Measurements from ENCODE around the gene PRDM11. TPM values are rescaled to one million over a fixed set of nuclear protein-coding genes. Genes with fewer than 3 reads are reported as not detected.

The PRDM11 gene
- total RNA-seq, 2 experiments from 2014 or later: 2.5 to 4.6 TPM

DNA sequence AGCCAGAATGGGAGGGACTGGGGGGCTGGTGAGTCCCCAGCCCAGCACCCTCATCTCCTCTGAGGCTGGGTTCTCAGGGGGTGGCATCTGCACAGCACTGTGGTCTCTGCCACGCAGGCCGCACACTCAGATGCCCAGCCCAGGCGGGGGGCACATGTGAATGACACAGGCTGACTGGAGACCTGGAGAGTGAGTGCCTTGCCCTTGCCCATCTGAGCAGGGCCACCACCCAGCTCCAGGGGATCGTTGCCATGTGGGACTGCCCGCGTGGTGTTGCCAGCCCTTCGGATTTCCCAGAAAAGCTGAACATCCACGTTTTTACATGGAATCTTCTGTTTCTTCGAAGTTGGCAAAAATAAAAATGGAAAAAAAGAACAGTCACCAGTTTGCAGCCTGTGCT is 18.9 kb downstream of the PRDM11 start:
- H3K4me1 Mint-ChIP-seq: peaks cover 10% of the 10 kb centered on the region
- H3K36me3 Mint-ChIP-seq: no peaks in the 10 kb centered on the region
- H3K4me3 Mint-ChIP-seq: no peak overlapping the region
- no peak overlapping the region for H3K27ac Mint-ChIP-seq
- no peak for ATAC-seq
- DNase-seq: no peak
- H3K27me3 Mint-ChIP-seq: no peaks in the 10 kb centered on the region
- CTCF ChIA-PET: no interaction called here
- H3K9me3 Mint-ChIP-seq (ENCODE audit: low read depth): no peaks in the 10 kb centered on the region

GRCh38 chr11:45165806-45166603 is 19.6 kb downstream of the PRDM11 start:
- DNase-seq: no peak
- H3K27me3 Mint-ChIP-seq: no peaks in the 10 kb centered on the region
- ATAC-seq: no peak
- no peaks in the 10 kb centered on the region for H3K36me3 Mint-ChIP-seq
- no peak overlapping the region for H3K4me3 Mint-ChIP-seq
- no peaks in the 10 kb centered on the region for H3K9me3 Mint-ChIP-seq (ENCODE audit: low read depth)
- H3K27ac Mint-ChIP-seq: no peak overlapping the region
- CTCF ChIA-PET: interaction anchor here (0.8 to 1.2 kb wide), 2 partner anchors 55 to 239 kb away, joined by 3 read pairs; no protein-coding TSS in a partner anchor
- H3K4me1 Mint-ChIP-seq: peaks cover 15% of the 10 kb centered on the region

DNA sequence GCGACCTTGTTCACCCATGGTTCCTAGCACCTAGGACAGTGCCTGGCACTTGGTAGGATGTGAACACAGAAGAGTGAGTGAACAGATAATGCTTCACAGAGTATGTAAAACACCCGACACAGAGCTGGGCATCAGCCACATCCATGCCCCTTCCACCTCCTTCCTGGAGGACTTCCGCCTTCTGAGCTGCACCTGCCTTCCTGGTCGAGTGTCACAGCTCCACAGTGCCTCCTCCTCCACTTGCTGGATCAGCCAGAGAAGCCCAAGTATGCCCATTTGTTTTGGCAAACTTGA is 20.1 kb downstream of the PRDM11 start:
- CTCF ChIA-PET: interaction anchor here (0.8 to 1.2 kb wide), 2 partner anchors 56 to 239 kb away, joined by 3 read pairs; no protein-coding TSS in a partner anchor
- H3K36me3 Mint-ChIP-seq: no peaks in the 10 kb centered on the region
- DNase-seq: no peak

GRCh38 chr11:45167283-45167682 is 20.8 kb downstream of the PRDM11 start:
- CTCF ChIA-PET: no interaction called here
- Mint-ChIP-seq H3K36me3 (no peaks in the 10 kb centered on the region), H3K9me3 (ENCODE audit: low read depth) (no peaks in the 10 kb centered on the region), H3K27me3 (no peaks in the 10 kb centered on the region), H3K27ac (no peak overlapping the region), H3K4me1 (peaks cover 15% of the 10 kb centered on the region), H3K4me3 (no peak overlapping the region)
- ATAC-seq (no peak), DNase-seq (no peak)

More for the DNA sequence above, 20.1 kb downstream of the PRDM11 start:
- H3K27ac Mint-ChIP-seq: no peak overlapping the region
- H3K4me3 Mint-ChIP-seq: no peak overlapping the region
- no peaks in the 10 kb centered on the region for H3K27me3 Mint-ChIP-seq
- H3K4me1 Mint-ChIP-seq: peaks cover 15% of the 10 kb centered on the region
- ATAC-seq: no peak
- H3K9me3 Mint-ChIP-seq (ENCODE audit: low read depth): no peaks in the 10 kb centered on the region

GRCh38 chr11:45168366-45169130 is 22.1 kb downstream of the PRDM11 start:
- Mint-ChIP-seq H3K36me3 (no peaks in the 10 kb centered on the region), H3K4me3 (no peak overlapping the region), H3K4me1 (peaks cover 15% of the 10 kb centered on the region), H3K27me3 (no peaks in the 10 kb centered on the region), H3K9me3 (ENCODE audit: low read depth) (no peaks in the 10 kb centered on the region), H3K27ac (no peak overlapping the region)
- CTCF ChIA-PET: no interaction called here
- ATAC-seq (no peak), DNase-seq (no peak)

DNA sequence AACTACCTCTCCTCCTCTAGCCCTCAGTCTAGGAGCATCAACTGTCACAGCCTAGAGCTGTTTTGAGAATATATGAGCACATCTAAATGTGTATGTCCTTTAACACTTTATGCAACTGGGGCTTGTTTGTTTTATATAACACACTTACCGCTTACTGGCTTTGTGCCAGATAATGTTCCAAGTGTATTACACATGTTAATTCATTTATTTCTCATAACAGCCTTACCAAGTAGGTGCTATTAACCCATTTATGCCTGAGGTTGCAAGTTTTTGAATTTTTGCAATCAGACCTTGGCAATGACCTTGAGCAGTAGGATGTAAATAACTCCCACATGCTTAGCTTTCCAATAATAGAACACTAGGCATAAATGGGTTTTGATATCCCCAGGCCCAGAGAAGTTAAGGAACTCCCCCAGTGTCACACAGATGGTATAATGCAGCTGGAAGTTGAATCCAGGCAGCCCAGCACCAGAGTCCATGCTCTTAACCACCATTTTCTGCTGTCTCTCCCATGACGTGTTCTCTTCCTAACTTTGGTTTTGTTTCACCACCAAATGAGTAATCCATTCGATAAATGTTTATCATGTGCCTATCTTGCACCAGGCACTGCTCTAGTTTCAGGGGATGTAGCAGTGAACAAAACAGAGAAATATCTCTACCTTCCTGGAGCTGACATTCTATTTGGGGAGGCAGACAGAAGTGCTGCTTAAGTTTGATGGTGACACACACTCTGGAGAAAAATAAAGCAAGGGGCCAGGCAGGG is 23.1 kb downstream of the PRDM11 start:
- DNase-seq: no peak
- Mint-ChIP-seq H3K27ac (no peak overlapping the region), H3K9me3 (ENCODE audit: low read depth) (no peaks in the 10 kb centered on the region), H3K4me3 (no peak overlapping the region), H3K36me3 (no peaks in the 10 kb centered on the region), H3K4me1 (peaks cover 15% of the 10 kb centered on the region), H3K27me3 (no peaks in the 10 kb centered on the region)
- ATAC-seq: peak; percentile 75
- CTCF ChIA-PET: no interaction called here

GRCh38 chr11:45170484-45170883 is 24.0 kb downstream of the PRDM11 start:
- no peak for ATAC-seq
- no peaks in the 10 kb centered on the region for H3K36me3 Mint-ChIP-seq

DNA sequence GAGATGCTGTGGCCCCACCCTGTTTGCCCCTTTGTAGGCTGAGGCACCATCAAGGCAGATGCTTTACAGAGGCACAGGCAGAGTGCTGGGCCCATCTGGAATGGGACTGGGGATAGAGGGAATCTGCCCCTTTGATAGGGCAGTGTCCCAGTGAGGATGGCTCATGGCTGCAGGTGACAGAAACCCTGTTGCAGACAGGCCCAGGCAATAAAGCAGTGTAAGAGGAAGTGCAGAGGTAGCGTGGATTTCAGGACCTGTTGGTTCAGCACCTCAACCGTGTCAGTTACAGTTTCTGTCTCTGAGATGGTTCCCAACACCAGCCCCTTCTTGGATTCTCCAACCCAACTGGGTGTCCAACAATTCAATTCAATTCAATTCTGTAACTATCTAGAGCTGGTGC is 25.1 kb downstream of the PRDM11 start:
- Mint-ChIP-seq H3K4me1 (peaks cover 15% of the 10 kb centered on the region), H3K27me3 (no peaks in the 10 kb centered on the region), H3K27ac (no peak overlapping the region), H3K9me3 (ENCODE audit: low read depth) (no peaks in the 10 kb centered on the region), H3K4me3 (no peak overlapping the region), H3K36me3 (no peaks in the 10 kb centered on the region)
- DNase-seq (no peak), ATAC-seq (no peak)
- CTCF ChIA-PET: interaction anchor here (1.0 kb wide), 1 partner anchor 62 kb away, joined by 3 read pairs; no protein-coding TSS in a partner anchor

More at GRCh38 chr11:45170484-45170883, 24.0 kb downstream of the PRDM11 start:
- Mint-ChIP-seq H3K27ac (no peak overlapping the region), H3K27me3 (no peaks in the 10 kb centered on the region), H3K4me3 (no peak overlapping the region), H3K4me1 (peaks cover 15% of the 10 kb centered on the region), H3K9me3 (ENCODE audit: low read depth) (no peaks in the 10 kb centered on the region)
- CTCF ChIA-PET: no interaction called here
- DNase-seq: no peak

- Mint-ChIP-seq H3K4me1 (peaks cover 15% of the 10 kb centered on the region), H3K36me3 (no peaks in the 10 kb centered on the region), H3K27me3 (peaks cover 2% of the 10 kb centered on the region), H3K27ac (no peak overlapping the region), H3K9me3 (ENCODE audit: low read depth) (no peaks in the 10 kb centered on the region), H3K4me3 (no peak overlapping the region)
- ATAC-seq: no peak
- CTCF ChIA-PET: no interaction called here
- DNase-seq: no peak
These were observed 26.6 kb downstream of the PRDM11 start for GRCh38 chr11:45173064-45173463.

DNA sequence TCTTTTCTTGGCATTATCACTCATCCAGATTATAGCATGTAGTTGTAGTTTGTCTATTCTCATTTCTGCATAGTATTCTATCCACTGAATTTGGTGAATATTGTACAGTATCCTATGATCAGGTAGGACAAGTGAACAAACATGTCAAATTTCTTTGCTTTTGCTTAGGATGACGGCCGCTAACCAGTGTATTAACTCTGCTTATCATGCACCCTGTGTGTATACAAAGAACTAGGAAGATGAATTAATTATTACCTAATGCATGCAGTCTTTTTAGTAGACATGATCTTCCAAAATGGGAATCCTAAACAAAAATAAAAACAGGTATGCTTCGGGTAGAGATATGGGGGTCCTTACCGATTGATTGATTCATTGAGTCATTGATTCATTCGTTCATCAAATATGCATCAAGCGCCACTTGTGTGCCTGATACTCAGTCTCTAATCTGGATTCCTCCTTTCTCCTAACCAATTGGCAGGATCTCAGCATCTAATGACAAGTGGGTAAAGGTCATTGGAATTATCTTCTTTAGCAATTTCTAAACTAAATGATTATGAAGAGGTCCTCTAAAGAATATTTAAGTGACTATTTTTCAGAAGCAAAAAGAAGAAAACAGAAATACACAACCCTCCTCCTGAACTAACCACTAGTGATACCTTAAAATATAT is 27.9 kb downstream of the PRDM11 start:
- DNase-seq: no peak
- Mint-ChIP-seq H3K36me3 (no peaks in the 10 kb centered on the region), H3K27ac (no peak overlapping the region), H3K4me1 (peaks cover 15% of the 10 kb centered on the region), H3K9me3 (ENCODE audit: low read depth) (no peaks in the 10 kb centered on the region), H3K4me3 (no peak overlapping the region), H3K27me3 (peaks cover 9% of the 10 kb centered on the region)
- CTCF ChIA-PET: no interaction called here
- ATAC-seq: no peak

GRCh38 chr11:45174963-45175362 is 28.5 kb downstream of the PRDM11 start:
- Mint-ChIP-seq H3K27ac (no peak overlapping the region), H3K27me3 (peaks cover 15% of the 10 kb centered on the region), H3K36me3 (no peaks in the 10 kb centered on the region), H3K9me3 (ENCODE audit: low read depth) (no peaks in the 10 kb centered on the region), H3K4me1 (peaks cover 11% of the 10 kb centered on the region), H3K4me3 (no peak overlapping the region)
- CTCF ChIA-PET: no interaction called here
- DNase-seq: no peak
- no peak for ATAC-seq

- Mint-ChIP-seq H3K9me3 (ENCODE audit: low read depth) (no peaks in the 10 kb centered on the region), H3K4me3 (no peak overlapping the region), H3K27ac (no peak overlapping the region), H3K36me3 (no peaks in the 10 kb centered on the region), H3K27me3 (peaks cover 22% of the 10 kb centered on the region), H3K4me1 (peaks cover 4% of the 10 kb centered on the region)
- CTCF ChIA-PET: no interaction called here
- DNase-seq (no peak), ATAC-seq (no peak)
These were observed 30.6 kb downstream of the PRDM11 start for GRCh38 chr11:45176996-45177395.

GRCh38 chr11:45178223-45178622 is 31.8 kb downstream of the PRDM11 start:
- DNase-seq (no peak), ATAC-seq (no peak)
- Mint-ChIP-seq H3K4me1 (peaks cover 4% of the 10 kb centered on the region), H3K4me3 (no peak overlapping the region), H3K27ac (no peak overlapping the region), H3K36me3 (no peaks in the 10 kb centered on the region), H3K27me3 (peaks cover 25% of the 10 kb centered on the region), H3K9me3 (ENCODE audit: low read depth) (no peaks in the 10 kb centered on the region)
- CTCF ChIA-PET: no interaction called here
